ENCODE results near the gene CFAP70. TPM values are rescaled to one million over a fixed set of nuclear protein-coding genes. Genes with fewer than 3 reads are reported as not detected.

CFAP70 gene
- total RNA-seq, 3 donors from 2014 or later, result 0.28 to 0.43 (median 0.37) TPM

DNA sequence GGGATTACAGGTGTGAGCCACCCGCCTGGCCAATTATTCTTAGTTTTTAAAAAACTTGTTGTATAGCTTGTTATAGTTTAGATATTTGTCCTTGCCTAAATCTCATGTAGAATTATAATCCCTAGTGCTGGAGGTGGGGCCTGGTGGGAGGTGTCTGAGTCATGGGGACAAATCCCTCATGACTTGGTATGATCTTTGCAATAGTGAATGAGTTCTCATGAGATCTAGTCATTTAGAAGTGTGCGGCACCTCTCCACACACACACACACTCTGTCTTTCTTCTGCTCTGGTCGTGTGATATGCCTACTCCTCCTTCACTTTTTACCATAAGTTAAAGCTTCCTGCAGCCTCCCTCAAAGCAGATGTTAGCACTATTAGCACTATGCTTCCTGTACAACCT lies 153.6 kb downstream of the CFAP70 start:
- Mint-ChIP-seq H3K9me3 (peaks cover 3% of the 10 kb centered on the region), H3K4me1 (ENCODE audit: low read depth) (no peaks in the 10 kb centered on the region)

More for the DNA sequence above, 153.6 kb downstream of the CFAP70 start:
- DNase-seq (no peak), ATAC-seq (no peak)
- peaks cover 10% of the 10 kb centered on the region for H3K36me3 Mint-ChIP-seq (ENCODE audit: insufficient read depth)
- H3K27me3 Mint-ChIP-seq (ENCODE audit: low read depth), result no peaks in the 10 kb centered on the region
- H3K4me3 Mint-ChIP-seq, result no peak overlapping the region

Other genes starting within 250 kb of the CFAP70 start
- gene NUDT13, start 248.4 kb downstream of the CFAP70 start, total RNA-seq, result 1 to 10 TPM in 1 of 3 donors, under 1 TPM in 2; 0.68 to 1.3 (median 0.76) TPM
- 10 to 100 TPM; 37.4 to 38.9 (median 37.9) TPM for gene ECD, start 190.9 kb downstream of the CFAP70 start, total RNA-seq
- gene FAM149B1, start 190.7 kb downstream of the CFAP70 start, total RNA-seq, result 1 to 10 TPM; 4.2 to 6.0 (median 5.1) TPM
- gene DNAJC9, start 111.6 kb downstream of the CFAP70 start, total RNA-seq, result 10 to 100 TPM; 57.7 to 60.8 (median 59.9) TPM
- 100 to 1,000 TPM; 141 to 156 (median 150) TPM for gene MRPS16, start 106.2 kb downstream of the CFAP70 start, total RNA-seq
- 100 to 1,000 TPM; 182 to 207 (median 183) TPM for gene ANXA7, start 55.2 kb upstream of the CFAP70 start, total RNA-seq
- 1 to 10 TPM in 1 of 3 donors, under 1 TPM in 2; 0.76 to 1.3 (median 0.95) TPM for gene MSS51, start 74.7 kb upstream of the CFAP70 start, total RNA-seq
- 10 to 100 TPM; 35.0 to 38.0 (median 37.6) TPM for gene PPP3CB, start 137.2 kb upstream of the CFAP70 start, total RNA-seq
- 10 to 100 TPM in 2 of 3 donors, 1 to 10 TPM in 1; 8.8 to 11.9 (median 10.5) TPM for gene USP54, start 232.5 kb upstream of the CFAP70 start, total RNA-seq